GM18909 (cell line): ENCODE results near the gene COQ3.

Source experiments
- ATAC-seq: cut with Tn5 transposase; IDR thresholded peaks from one replicate; pipeline ENCODE4 v1.9.1; 2021; ENCODE audit warnings: mild to moderate bottlenecking; ENCODE audit not compliant: unreplicated experiment, poor library complexity

Gene COQ3

GRCh38 chr6:99393698-99394531 is at the start of gene COQ3:
Gene COQ3 (minus strand): TSS chr6:99394195. CDS start chr6:99394179, 16 bp downstream.
- peak; percentile 88 for ATAC-seq

- peak; percentile 87 for ATAC-seq
Observed at GRCh38 chr6:99434702-99435530, 40.9 kb upstream of the COQ3 start.

- ATAC-seq, result no peak
Observed at GRCh38 chr6:99432877-99433276, 38.9 kb upstream of the COQ3 start.

GRCh38 chr6:99431901-99432300 is 37.9 kb upstream of the COQ3 start:
- no peak for ATAC-seq

GRCh38 chr6:99427988-99428387 is 34.0 kb upstream of the COQ3 start:
- no peak for ATAC-seq

GRCh38 chr6:99426451-99426757 is 32.4 kb upstream of the COQ3 start:
- ATAC-seq, result no peak

- peak; percentile 58 for ATAC-seq
Observed at GRCh38 chr6:99425647-99426450, 31.9 kb upstream of the COQ3 start.

GRCh38 chr6:99424761-99425646 is 31.0 kb upstream of the COQ3 start, which contains the start of gene PNISR:
Gene PNISR (minus strand): TSS chr6:99425308. CDS start chr6:99414659, 10,649 bp downstream.
- ATAC-seq, result peak; percentile 92

DNA sequence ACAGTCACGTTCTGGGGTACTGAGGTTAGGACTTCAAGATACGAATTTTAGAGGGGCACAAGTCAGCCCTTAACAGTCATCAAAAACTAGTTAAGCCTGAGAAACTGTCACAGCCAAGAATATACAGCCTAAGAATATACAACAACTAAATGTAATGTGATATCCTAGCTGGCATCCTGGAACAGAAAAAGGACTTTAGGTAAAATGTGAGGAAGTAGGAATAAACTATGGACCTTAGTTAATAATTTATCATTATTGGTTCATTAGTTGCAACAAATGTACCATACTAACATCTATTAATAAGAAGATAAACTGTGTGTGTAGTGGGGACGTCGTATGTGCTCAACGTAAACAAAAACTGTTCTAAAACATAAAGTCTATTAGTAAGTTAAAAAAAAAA is 30.0 kb upstream of the COQ3 start:
- ATAC-seq, result no peak

GRCh38 chr6:99422912-99423311 is 28.9 kb upstream of the COQ3 start:
- ATAC-seq, result no peak

- peak; percentile 89 for ATAC-seq
Observed at GRCh38 chr6:99416892-99417767, 23.1 kb upstream of the COQ3 start.

DNA sequence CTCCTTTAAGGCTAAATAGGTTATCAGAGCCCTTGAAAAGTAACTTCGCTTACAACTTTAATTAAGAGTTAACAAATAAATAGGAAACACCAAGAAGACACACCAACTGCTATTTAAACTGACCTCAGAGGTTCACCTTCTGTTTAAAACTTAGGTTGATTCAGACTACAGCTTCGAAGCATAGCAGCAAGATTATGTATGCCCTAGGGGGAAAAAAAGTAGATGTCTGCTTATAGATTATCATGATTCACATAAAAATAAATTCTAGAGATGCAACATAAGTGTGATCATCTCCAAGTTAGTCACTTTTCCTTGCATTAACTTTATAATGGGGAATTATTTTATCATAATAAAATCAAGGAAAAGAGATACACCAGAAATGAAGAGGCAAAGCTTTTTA is 22.2 kb upstream of the COQ3 start:
- ATAC-seq, result no peak

GRCh38 chr6:99415446-99415845 is 21.5 kb upstream of the COQ3 start:
- no peak for ATAC-seq

DNA sequence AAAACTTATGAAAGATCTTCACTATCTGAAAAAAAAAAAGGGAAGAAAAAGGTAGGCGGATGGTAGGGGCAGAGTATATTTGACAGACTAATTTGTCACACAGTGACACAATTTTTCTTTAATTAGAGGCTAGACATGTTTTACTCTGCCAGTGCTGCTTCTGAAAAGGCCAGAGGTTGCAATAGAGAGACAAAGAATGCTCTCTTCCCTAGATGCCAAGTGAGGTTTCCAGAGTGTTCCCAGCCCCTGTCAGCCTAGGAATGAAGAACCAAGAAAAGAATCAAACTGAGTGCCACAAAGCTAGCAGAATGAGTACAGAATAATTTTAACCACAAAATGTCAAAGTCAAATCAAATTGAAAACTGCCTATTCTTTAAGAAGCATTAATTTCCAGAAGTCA is 18.1 kb upstream of the COQ3 start:
- ATAC-seq, result no peak

GRCh38 chr6:99409672-99410071 is 15.7 kb upstream of the COQ3 start:
- no peak for ATAC-seq

DNA sequence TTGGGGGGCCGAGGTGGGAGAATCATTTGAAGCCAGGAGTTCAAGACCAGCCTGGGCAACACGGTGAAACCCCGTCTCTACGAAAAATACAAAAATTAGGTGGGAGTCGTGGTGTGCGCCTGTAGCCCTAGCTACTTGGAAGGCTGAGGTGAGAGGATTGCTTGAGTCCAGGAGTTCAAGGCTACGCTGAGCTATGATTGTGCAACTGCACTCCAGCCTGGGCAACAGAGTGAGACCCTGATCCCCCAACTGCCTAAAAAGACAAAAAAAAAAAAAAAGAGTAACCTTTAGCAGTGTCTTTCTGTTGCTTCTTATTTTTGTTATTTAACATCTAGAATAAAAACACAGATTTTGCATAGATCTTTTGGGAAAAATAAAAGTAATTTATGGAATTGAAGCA is 13.1 kb upstream of the COQ3 start:
- ATAC-seq, result no peak

- ATAC-seq, result no peak
Observed at GRCh38 chr6:99402448-99402847, 8.5 kb upstream of the COQ3 start.

DNA sequence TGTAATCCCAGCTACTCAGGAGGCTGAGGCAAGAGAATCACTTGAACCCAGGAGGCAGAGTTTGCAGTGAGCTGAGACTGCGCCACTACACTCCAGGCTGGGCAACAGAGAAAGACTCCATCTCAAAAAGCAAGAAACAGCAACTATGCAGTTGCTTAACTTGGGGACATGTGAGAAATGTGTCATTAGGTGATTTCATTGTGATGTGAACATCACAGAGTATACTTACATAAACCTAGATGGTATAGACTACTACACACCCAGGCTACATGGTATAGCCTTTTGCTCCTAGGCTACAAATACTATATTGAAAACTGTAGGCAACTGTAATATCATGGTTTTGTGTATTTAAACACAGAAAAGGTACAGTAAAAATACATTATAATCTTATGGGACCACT is 3.3 kb upstream of the COQ3 start:
- no peak for ATAC-seq

- peak; percentile 28 for ATAC-seq
Observed at GRCh38 chr6:99393366-99393697, 663 bp downstream of the COQ3 start.
